Progenitor cell of endocrine pancreas (in vitro differentiated cells): ENCODE data around the gene WDR18. TPM values are rescaled to one million over a fixed set of nuclear protein-coding genes. Genes with fewer than 3 reads are reported as not detected.

Source experiments
- DNase-seq: peaks from one replicate; pipeline ENCODE4 v3.0.0; 2021; ENCODE audit warnings: low spot score; ENCODE audit not compliant: unreplicated experiment
- H3K27ac Mint-ChIP-seq: 2 replicates; pipeline ENCODE4 v1.8.0; 2021; ENCODE audit warnings: mild to moderate bottlenecking, moderate library complexity, mixed read lengths
- H3K27me3 Mint-ChIP-seq: 2 replicates; pipeline ENCODE4 v1.8.0; 2021; ENCODE audit warnings: mixed read lengths
- H3K36me3 Mint-ChIP-seq: 2 replicates; pipeline ENCODE4 v1.8.0; 2022; ENCODE audit warnings: mixed read lengths; ENCODE audit not compliant: insufficient read depth
- H3K4me1 Mint-ChIP-seq: 2 replicates; pipeline ENCODE4 v1.8.0; 2021; ENCODE audit warnings: low read depth, mixed read lengths
- H3K4me3 Mint-ChIP-seq: 2 replicates; pipeline ENCODE4 v1.8.0; 2021; ENCODE audit warnings: low read depth, mild to moderate bottlenecking, moderate library complexity, mixed read lengths
- H3K9me3 Mint-ChIP-seq: 2 replicates; pipeline ENCODE4 v1.8.0; 2021; ENCODE audit warnings: low read depth, mixed read lengths
- total RNA-seq: library from RNA; stranded (reverse); gene quantifications from 2 replicates; pipeline ENCODE4 v1.2.1, GENCODE V29; 2021
- TF ChIP-seq, protein P1 (sequence below): fragments of 200-600 bp; sonication (generic); IDR thresholded peaks from one replicate; pipeline ENCODE4 v1.5.0; 2021; ENCODE audit warnings: antibody characterized with exemption, mild to moderate bottlenecking; ENCODE audit not compliant: unreplicated experiment

WDR18 gene
- total RNA-seq, 1 donor from 2014 or later, result 72.3 TPM

DNA sequence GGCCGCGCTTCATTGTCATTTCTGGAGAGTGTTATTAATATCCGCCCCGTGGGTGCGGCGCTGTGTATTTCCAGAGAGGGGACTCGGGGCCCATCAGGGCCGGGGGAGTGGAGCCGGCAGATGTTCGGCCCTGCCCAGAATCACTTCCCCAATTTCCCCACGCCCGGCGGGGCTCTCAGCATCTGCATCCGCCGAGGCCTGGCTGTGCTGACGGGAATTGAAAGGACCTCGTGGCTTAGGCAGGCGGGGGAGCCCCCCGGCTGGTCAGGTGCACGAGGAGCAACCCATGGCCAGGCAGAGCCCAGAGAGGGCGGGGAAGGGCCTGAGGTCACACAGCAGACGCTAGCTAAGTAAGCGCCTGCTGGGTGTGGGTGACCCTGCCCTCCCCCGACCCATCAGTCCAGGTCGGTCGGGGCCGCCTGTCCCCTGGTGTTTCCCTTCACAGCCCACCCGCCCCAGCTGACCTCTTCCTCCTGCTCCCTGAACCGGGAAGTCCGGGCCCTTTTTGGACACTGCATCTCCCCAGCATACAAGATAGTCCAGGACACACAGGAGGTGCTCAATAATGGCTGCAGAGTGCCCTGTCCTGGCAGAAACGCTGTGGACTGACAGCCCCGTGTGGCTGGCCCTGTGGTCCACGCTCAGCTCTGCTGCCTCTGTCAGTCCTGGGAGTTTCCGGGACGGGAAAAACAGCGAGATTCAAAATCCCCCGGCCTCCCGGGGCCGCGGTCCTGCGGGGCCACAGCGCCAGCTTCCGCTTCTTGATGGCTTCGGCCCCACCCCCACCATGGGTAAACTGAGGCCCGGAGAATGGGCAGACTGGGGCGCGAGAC, 36.2 kb upstream of the WDR18 start:
- peaks cover 8% of the 10 kb centered on the region for H3K36me3 Mint-ChIP-seq

DNA sequence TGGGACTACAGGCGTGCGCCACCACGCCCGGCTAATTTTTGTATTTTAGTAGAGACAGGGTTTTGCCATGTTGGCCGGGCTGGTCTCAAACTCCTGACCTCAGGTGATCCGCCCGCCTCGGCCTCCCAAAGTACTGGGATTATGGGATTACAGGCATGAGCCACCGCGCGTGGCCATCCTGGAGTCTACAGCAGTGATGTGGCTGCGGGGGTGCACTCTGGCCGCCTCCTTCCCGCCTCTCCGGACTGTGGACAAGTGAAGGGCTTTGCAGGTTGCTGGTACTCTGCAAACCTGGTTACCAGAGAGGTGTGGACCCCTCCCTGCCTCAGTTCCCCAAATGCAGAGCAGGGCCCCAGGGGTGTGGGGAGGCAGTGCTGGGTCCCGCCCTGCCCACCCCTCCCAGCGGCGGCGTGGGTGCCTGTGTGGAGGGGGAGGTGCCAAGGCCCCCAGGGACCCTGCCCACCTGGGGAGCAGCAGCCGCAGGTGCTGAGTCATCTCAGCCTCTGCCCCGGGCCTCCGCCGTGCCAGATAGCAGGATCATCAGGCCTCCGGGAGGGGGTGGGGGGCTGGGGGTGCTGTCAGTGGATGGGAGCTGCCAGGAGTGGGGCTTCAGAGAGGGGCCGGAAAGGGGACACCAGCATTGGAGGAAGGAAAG, 35.2 kb upstream of the WDR18 start:
- Mint-ChIP-seq H3K4me1 (peaks cover 21% of the 10 kb centered on the region), H3K4me3 (no peak overlapping the region), H3K27ac (no peak overlapping the region), H3K36me3 (peaks cover 2% of the 10 kb centered on the region), H3K9me3 (no peaks in the 10 kb centered on the region), H3K27me3 (no peaks in the 10 kb centered on the region)
- TF ChIP-seq, protein P1, sequence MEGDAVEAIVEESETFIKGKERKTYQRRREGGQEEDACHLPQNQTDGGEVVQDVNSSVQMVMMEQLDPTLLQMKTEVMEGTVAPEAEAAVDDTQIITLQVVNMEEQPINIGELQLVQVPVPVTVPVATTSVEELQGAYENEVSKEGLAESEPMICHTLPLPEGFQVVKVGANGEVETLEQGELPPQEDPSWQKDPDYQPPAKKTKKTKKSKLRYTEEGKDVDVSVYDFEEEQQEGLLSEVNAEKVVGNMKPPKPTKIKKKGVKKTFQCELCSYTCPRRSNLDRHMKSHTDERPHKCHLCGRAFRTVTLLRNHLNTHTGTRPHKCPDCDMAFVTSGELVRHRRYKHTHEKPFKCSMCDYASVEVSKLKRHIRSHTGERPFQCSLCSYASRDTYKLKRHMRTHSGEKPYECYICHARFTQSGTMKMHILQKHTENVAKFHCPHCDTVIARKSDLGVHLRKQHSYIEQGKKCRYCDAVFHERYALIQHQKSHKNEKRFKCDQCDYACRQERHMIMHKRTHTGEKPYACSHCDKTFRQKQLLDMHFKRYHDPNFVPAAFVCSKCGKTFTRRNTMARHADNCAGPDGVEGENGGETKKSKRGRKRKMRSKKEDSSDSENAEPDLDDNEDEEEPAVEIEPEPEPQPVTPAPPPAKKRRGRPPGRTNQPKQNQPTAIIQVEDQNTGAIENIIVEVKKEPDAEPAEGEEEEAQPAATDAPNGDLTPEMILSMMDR, result no peak
- DNase-seq, result no peak

More for the DNA sequence above, 36.2 kb upstream of the WDR18 start:
- H3K9me3 Mint-ChIP-seq, result no peaks in the 10 kb centered on the region
- H3K4me3 Mint-ChIP-seq, result no peak overlapping the region
- no peak overlapping the region for H3K27ac Mint-ChIP-seq
- DNase-seq, result no peak
- no peaks in the 10 kb centered on the region for H3K27me3 Mint-ChIP-seq
- TF ChIP-seq, protein P1, result no peak
- peaks cover 14% of the 10 kb centered on the region for H3K4me1 Mint-ChIP-seq

DNA sequence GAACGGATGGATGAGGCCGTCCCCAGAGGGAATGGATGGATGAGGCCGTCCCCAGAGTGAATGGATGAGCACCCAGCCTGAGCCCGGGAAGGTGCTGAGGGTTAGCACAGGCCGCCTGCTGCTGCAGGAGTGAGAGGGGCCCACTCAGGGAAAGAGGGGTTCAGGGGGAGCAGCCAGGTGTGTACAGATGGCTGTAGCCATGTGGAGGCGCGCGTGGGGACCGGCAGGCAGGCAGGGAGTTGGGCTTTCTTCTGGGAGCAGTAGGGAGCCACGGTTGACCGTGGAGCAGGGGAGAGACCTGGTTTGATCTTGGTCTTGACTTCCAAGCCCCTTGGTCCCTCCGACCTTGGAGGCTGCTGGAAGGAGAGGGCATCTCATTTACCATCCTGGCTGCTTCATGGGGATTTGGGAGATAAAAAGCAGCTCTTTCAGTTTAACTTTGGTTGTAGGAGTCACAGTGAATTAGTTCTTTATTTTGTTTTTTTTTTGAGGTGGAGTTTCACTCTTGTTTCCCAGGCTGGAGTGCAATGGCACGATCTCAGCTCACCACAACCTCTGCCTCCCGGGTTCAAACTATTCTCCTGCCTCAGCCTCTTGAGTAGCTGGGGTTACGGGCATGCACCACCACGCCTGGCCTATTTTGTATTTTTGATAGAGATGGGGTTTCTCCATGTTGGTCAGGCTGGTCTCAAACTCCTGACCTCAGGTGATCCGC, 33.6 kb upstream of the WDR18 start:
- no peaks in the 10 kb centered on the region for H3K36me3 Mint-ChIP-seq
- no peak overlapping the region for H3K4me3 Mint-ChIP-seq

DNA sequence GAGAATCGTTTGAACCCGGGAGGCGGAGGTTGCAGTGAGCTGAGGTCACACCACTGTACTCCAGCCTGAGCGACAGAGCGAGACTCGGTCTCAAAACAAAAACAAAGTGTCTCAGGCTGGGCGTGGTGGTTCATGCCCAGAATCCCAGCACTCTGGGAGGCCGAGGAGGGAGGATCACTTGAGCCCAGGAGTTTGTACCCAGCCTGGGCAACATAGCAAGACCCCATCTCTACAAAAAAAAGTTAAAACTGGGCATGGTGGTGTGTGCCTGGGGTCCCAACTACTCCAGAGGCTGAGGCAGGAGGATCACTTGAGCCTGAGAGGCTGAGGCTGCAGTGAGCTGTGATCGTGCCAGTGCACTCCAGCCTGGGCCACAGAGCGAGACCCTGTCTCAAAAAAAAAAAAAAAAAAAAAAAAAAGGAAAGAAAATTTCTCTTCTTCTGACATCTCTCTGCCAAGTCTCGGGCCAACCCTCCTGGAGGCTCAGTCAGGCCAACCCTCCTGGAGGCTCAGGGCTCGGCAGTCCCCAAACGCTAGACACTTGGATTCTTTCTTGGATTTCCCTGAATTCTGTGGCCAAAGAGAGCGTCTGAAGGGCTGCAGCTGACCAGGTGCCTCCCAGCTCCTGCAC, 32.0 kb upstream of the WDR18 start:
- H3K36me3 Mint-ChIP-seq, result no peaks in the 10 kb centered on the region
- peak overlapping the region; percentile 97 for H3K27ac Mint-ChIP-seq
- no peaks in the 10 kb centered on the region for H3K9me3 Mint-ChIP-seq
- H3K4me3 Mint-ChIP-seq, result peak overlapping the region; percentile 45
- peaks cover 31% of the 10 kb centered on the region for H3K4me1 Mint-ChIP-seq
- no peaks in the 10 kb centered on the region for H3K27me3 Mint-ChIP-seq
- DNase-seq, result no peak
- TF ChIP-seq, protein P1, result no peak

More for the DNA sequence above, 33.6 kb upstream of the WDR18 start:
- Mint-ChIP-seq H3K27me3 (no peaks in the 10 kb centered on the region), H3K27ac (peak overlapping the region; percentile 81), H3K9me3 (no peaks in the 10 kb centered on the region), H3K4me1 (peaks cover 24% of the 10 kb centered on the region)
- TF ChIP-seq, protein P1, result no peak
- no peak for DNase-seq
